ENCODE data around the gene LRP2BP. TPM values are rescaled to one million over a fixed set of nuclear protein-coding genes. Genes with fewer than 3 reads are reported as not detected.

Gene LRP2BP
- polyA plus RNA-seq, 1 donor (not counting 4 experiments of a cell fraction or from before 2014, with no cell fraction given): 0.22 TPM

DNA sequence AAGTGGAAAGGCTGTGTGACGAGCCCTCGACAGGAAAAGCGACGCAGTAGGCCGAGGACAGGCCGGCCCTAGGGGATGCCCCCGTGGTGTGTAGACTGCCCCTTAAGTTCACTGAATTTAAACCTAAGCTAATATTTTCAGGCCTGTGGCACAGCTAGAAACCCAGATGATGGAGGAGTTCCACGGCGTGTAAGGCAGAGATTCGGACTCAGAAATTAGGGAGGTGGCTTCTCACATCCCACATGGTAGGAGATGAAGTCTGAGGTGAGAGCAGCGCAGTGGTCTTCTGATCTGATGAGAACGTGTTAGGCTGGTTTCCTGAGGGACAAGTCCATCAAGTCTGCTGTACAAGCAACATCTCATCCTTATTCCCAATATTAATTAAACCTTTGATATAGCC lies 7.8 kb downstream of the LRP2BP start:
- Histone ChIP-seq H3K27me3 (ENCODE audit: control insufficient read depth, extremely low read depth, insufficient read depth, low read length) (no peaks in the 10 kb centered on the region), H3K36me3 (ENCODE audit: control insufficient read depth in 2 of 2, extremely low read depth in 1 of 2, insufficient read depth in 2 of 2, low read length in 2 of 2) (no peaks in the 10 kb centered on the region), H2AFZ (ENCODE audit: control insufficient read depth, low read length) (no peak overlapping the region), H4K20me1 (ENCODE audit: control insufficient read depth, extremely low read depth, insufficient read depth, low read length) (no peaks in the 10 kb centered on the region), H3K9ac (ENCODE audit: control insufficient read depth, extremely low read depth, insufficient read depth, low read length) (no peak overlapping the region), H3K4me3 (ENCODE audit: control insufficient read depth in 2 of 3, extremely low read depth in 1 of 3, insufficient read depth in 2 of 3, low read depth in 1 of 3, low read length in 3 of 3) (no peak overlapping the region), H3K9me1 (ENCODE audit: control insufficient read depth, extremely low read depth, insufficient read depth, low read length) (no peaks in the 10 kb centered on the region), H3K79me2 (ENCODE audit: control insufficient read depth, insufficient read depth, low read length) (no peaks in the 10 kb centered on the region), H3K4me2 (ENCODE audit: control insufficient read depth, extremely low read depth, insufficient read depth, low read depth, low read length) (no peak overlapping the region), H3K27ac (ENCODE audit: control insufficient read depth, insufficient read depth, low read length) (no peak overlapping the region), H3K4me1 (ENCODE audit: control insufficient read depth, extremely low read depth, insufficient read depth, low read length) (peaks cover 11% of the 10 kb centered on the region), H3K9me3 (ENCODE audit: control insufficient read depth, low read depth, low read length) (no peaks in the 10 kb centered on the region)
- DNase-seq (ENCODE audit: low read depth, low spot score) (no peak), FAIRE-seq (no peak)
- no peak for TF ChIP-seq EZH2 (IDR thresholded peaks at IDR 0.05; ENCODE audit: low read length)
- TF ChIP-seq, protein P1, sequence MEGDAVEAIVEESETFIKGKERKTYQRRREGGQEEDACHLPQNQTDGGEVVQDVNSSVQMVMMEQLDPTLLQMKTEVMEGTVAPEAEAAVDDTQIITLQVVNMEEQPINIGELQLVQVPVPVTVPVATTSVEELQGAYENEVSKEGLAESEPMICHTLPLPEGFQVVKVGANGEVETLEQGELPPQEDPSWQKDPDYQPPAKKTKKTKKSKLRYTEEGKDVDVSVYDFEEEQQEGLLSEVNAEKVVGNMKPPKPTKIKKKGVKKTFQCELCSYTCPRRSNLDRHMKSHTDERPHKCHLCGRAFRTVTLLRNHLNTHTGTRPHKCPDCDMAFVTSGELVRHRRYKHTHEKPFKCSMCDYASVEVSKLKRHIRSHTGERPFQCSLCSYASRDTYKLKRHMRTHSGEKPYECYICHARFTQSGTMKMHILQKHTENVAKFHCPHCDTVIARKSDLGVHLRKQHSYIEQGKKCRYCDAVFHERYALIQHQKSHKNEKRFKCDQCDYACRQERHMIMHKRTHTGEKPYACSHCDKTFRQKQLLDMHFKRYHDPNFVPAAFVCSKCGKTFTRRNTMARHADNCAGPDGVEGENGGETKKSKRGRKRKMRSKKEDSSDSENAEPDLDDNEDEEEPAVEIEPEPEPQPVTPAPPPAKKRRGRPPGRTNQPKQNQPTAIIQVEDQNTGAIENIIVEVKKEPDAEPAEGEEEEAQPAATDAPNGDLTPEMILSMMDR (optimal IDR thresholded peaks at IDR 0.05 in 1 of 3, IDR thresholded peaks at IDR 0.05 in 1 of 3, conservative IDR thresholded peaks at IDR 0.05 in 1 of 3; ENCODE audit: extremely low read depth in 1 of 3, insufficient read depth in 2 of 3, low read length in 3 of 3): no peak
- dilution Hi-C loops (cut with MboI; ENCODE audit: extremely low pct_ligation_motif_present, low sequenced_read_pairs): no loop called here

DNA sequence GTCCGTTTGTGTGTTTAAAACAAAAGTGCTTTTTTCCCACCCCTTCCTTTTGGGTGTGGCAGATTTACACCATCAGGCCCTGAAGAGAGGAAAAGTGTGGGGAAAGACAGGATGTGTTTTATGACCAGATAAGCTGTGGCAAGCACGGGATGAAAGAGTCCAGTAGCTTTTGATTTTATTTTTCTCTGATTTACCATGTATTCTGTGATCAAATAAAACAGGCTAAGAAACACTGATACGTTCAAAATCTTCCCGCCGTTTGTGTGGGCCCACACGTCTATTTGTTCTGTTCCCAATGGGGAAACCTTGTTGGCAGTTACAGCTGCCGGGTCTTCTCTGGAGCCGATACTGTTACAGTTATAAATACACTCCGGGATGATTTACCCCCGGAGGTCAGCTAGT lies 10.8 kb downstream of the LRP2BP start:
- no peaks in the 10 kb centered on the region for H4K20me1 ChIP-seq (ENCODE audit: control insufficient read depth, extremely low read depth, insufficient read depth, low read length)
- no peaks in the 10 kb centered on the region for H3K36me3 ChIP-seq (ENCODE audit: control insufficient read depth in 2 of 2, extremely low read depth in 1 of 2, insufficient read depth in 2 of 2, low read length in 2 of 2)
- no peak overlapping the region for H2AFZ ChIP-seq (ENCODE audit: control insufficient read depth, low read length)
- no peak overlapping the region for H3K9ac ChIP-seq (ENCODE audit: control insufficient read depth, extremely low read depth, insufficient read depth, low read length)
- dilution Hi-C loops (cut with MboI; ENCODE audit: extremely low pct_ligation_motif_present, low sequenced_read_pairs): no loop called here
- no peaks in the 10 kb centered on the region for H3K27me3 ChIP-seq (ENCODE audit: control insufficient read depth, extremely low read depth, insufficient read depth, low read length)
- H3K9me3 ChIP-seq (ENCODE audit: control insufficient read depth, low read depth, low read length): no peaks in the 10 kb centered on the region
- FAIRE-seq: no peak
- no peaks in the 10 kb centered on the region for H3K9me1 ChIP-seq (ENCODE audit: control insufficient read depth, extremely low read depth, insufficient read depth, low read length)
- TF ChIP-seq, protein P1 (optimal IDR thresholded peaks at IDR 0.05 in 1 of 3, IDR thresholded peaks at IDR 0.05 in 1 of 3, conservative IDR thresholded peaks at IDR 0.05 in 1 of 3; ENCODE audit: extremely low read depth in 1 of 3, insufficient read depth in 2 of 3, low read length in 3 of 3): no peak
- no peak for TF ChIP-seq EZH2 (IDR thresholded peaks at IDR 0.05; ENCODE audit: low read length)
- H3K27ac ChIP-seq (ENCODE audit: control insufficient read depth, insufficient read depth, low read length): no peak overlapping the region
- H3K79me2 ChIP-seq (ENCODE audit: control insufficient read depth, insufficient read depth, low read length): no peaks in the 10 kb centered on the region
- DNase-seq (ENCODE audit: low read depth, low spot score): no peak
- no peak overlapping the region for H3K4me2 ChIP-seq (ENCODE audit: control insufficient read depth, extremely low read depth, insufficient read depth, low read depth, low read length)
- H3K4me3 ChIP-seq (ENCODE audit: control insufficient read depth in 2 of 3, extremely low read depth in 1 of 3, insufficient read depth in 2 of 3, low read depth in 1 of 3, low read length in 3 of 3): no peak overlapping the region
- peaks cover 11% of the 10 kb centered on the region for H3K4me1 ChIP-seq (ENCODE audit: control insufficient read depth, extremely low read depth, insufficient read depth, low read length)

Data from keratinocyte (primary cell).